PC-3 (cell line): ENCODE results near the gene ZNF557. TPM values are rescaled to one million over a fixed set of nuclear protein-coding genes. Genes with fewer than 3 reads are reported as not detected.

Experiments
- ATAC-seq: fragments of 200-7000 bp; cut with Tn5 transposase; 2 replicates; pipeline ENCODE4 v1.9.1; 2020; ENCODE audit warnings: mild to moderate bottlenecking, moderate library complexity
- BruUV-seq: library from RNA; stranded (reverse); fragments of 400-500 nt; replicated peaks from 2 replicates; lab custom pipeline; 2021; lab: Mats Ljungman, UMichigan
- CTCF ChIA-PET: fragments of 300-600 bp; sonication (Branson Sonifier 250); formaldehyde crosslinking; loops from one replicate; lab custom pipeline; 2022; ENCODE audit warnings: antibody characterized with exemption; lab: Charles Lee
- POLR2A ChIA-PET: fragments of 300-600 bp; sonication (Branson Sonifier 250); formaldehyde crosslinking; loops from one replicate; lab custom pipeline; 2022; ENCODE audit warnings: antibody characterized with exemption; ENCODE audit not compliant: unreplicated experiment; lab: Charles Lee
- DNase-seq: peaks from one replicate; pipeline ENCODE4 v3.0.0-alpha.2; 2015
- H2AFZ ChIP-seq: fragments of 300-600 bp; sonication (generic); 2 replicates; pipeline ENCODE4 v1.6.0; 2016; ENCODE audit warnings: antibody characterized with exemption, low read length
- H3F3A ChIP-seq: fragments of 300-600 bp; sonication (generic); one replicate; pipeline ENCODE4 v1.6.0; 2017; ENCODE audit warnings: antibody characterized with exemption, low read length, control low read depth, mild to moderate bottlenecking; ENCODE audit not compliant: unreplicated experiment
- H3K27ac ChIP-seq: fragments of 300-600 bp; sonication (generic); 2 replicates; pipeline ENCODE4 v1.5.1; 2016; ENCODE audit warnings: mild to moderate bottlenecking, low read length
- H3K27me3 ChIP-seq: fragments of 300-600 bp; sonication (generic); 2 replicates; pipeline ENCODE4 v1.6.1; 2016; ENCODE audit warnings: low read length, mixed read lengths
- H3K36me3 ChIP-seq: fragments of 300-600 bp; sonication (generic); 2 replicates; pipeline ENCODE4 v1.6.1; 2016; ENCODE audit warnings: low read depth, mixed run types, low read length, mixed read lengths
- H3K4me1 ChIP-seq: fragments of 300-600 bp; sonication (generic); 2 replicates; pipeline ENCODE4 v1.5.1; 2016; ENCODE audit warnings: low read length; ENCODE audit not compliant: insufficient read depth
- H3K4me2 ChIP-seq: fragments of 300-600 bp; sonication (generic); 2 replicates; pipeline ENCODE4 v1.6.0; 2016; ENCODE audit warnings: low read length
- H3K4me3 ChIP-seq: fragments of 300-600 bp; sonication (generic); 2 replicates; pipeline ENCODE4 v1.5.1; 2016; ENCODE audit warnings: mild to moderate bottlenecking, low read length, mixed read lengths
- H3K79me2 ChIP-seq: fragments of 300-600 bp; sonication (generic); 2 replicates; pipeline ENCODE4 v1.6.1; 2017; ENCODE audit warnings: low read length, mixed read lengths
- H3K9ac ChIP-seq: fragments of 300-600 bp; sonication (generic); 2 replicates; pipeline ENCODE4 v1.6.0; 2016; ENCODE audit warnings: mild to moderate bottlenecking, low read length
- H3K9me2 ChIP-seq: fragments of 300-600 bp; sonication (generic); replicated peaks from 2 replicates; pipeline ENCODE4 v1.6.1; 2016; ENCODE audit warnings: mixed run types, low read length, mixed read lengths
- H3K9me3 ChIP-seq: fragments of 300-600 bp; sonication (generic); 2 replicates; pipeline ENCODE4 v1.6.1; 2016; ENCODE audit warnings: low read length, mixed read lengths
- H4K20me1 ChIP-seq: fragments of 300-600 bp; sonication (generic); 2 replicates; pipeline ENCODE4 v1.6.1; 2016; ENCODE audit warnings: low read length, mixed read lengths
- CTCF ChIP-seq: fragments of 300-600 bp; sonication (generic); conservative IDR thresholded peaks from 2 replicates; pipeline ENCODE4 v1.5.1; 2017; ENCODE audit warnings: antibody characterized with exemption, low read depth, mild to moderate bottlenecking, low read length
- EZH2 ChIP-seq: fragments of 300-600 bp; sonication (generic); IDR thresholded peaks from one replicate; pipeline ENCODE4 v1.6.1; 2017; ENCODE audit warnings: antibody characterized with exemption, mild to moderate bottlenecking, low read length; ENCODE audit not compliant: unreplicated experiment
- EZH2phosphoT487 ChIP-seq: fragments of 300-600 bp; sonication (generic); IDR thresholded peaks from 2 replicates; pipeline ENCODE4 v1.6.1; 2018; ENCODE audit warnings: mild to moderate bottlenecking, antibody characterized with exemption, low read length, borderline replicate concordance
- intact Hi-C: fragments of 100-400 bp; cut with micrococcal nuclease; formaldehyde crosslinking; loops from 2 replicates; pipeline ENCODE4 v1.9.0; 2023
- total RNA-seq: library from RNA; depleted of rRNA; stranded (reverse); fragments of >200 nt; gene quantifications from 2 replicates; pipeline ENCODE4 v1.2.3, GENCODE V29; 2014

ZNF557 gene
- total RNA-seq, 1 experiment from 2014 or later = 13.7 TPM

DNA sequence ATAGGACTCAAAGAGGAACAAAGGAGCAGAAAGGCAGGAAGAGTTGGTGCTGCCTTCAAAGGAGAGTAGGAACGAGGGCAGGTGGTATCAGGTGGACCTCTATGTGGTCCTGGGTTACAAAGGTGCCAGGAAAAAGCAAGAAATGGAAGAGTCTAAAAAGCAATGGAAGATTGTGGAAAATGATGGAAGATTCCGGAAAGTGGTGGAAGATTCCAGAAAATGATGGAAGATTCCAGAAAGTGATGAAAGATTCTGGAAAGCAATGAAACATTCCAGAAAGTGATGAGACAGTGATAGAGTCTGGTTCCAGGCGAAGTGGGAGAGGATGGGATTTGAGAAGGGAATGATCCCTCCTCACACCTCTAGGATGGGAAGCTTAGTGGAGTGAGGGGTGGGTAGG is 55.3 kb downstream of the ZNF557 start:
- TF ChIP-seq EZH2 = no peak
- TF ChIP-seq CTCF = no peak
- TF ChIP-seq EZH2phosphoT487 = no peak
- H3K9me3 ChIP-seq = no peaks in the 10 kb centered on the region
- no peaks in the 10 kb centered on the region for H3K27me3 ChIP-seq
- H3F3A ChIP-seq = no peaks in the 10 kb centered on the region
- H3K36me3 ChIP-seq = peaks cover 24% of the 10 kb centered on the region
- ChIA-PET CTCF (no interaction called here), POLR2A (no interaction called here)
- ATAC-seq (no peak), DNase-seq (no peak)
- no peak overlapping the region for H3K27ac ChIP-seq
- BruUV-seq = no TSS peak
- no peak overlapping the region for H3K4me2 ChIP-seq
- no peaks in the 10 kb centered on the region for H3K79me2 ChIP-seq
- H4K20me1 ChIP-seq = no peaks in the 10 kb centered on the region
- intact Hi-C loops = no loop called here
- no peak overlapping the region for H3K4me3 ChIP-seq
- H2AFZ ChIP-seq = no peak overlapping the region
- no peaks in the 10 kb centered on the region for H3K9me2 ChIP-seq
- H3K9ac ChIP-seq = no peak overlapping the region
- H3K4me1 ChIP-seq = no peaks in the 10 kb centered on the region

DNA sequence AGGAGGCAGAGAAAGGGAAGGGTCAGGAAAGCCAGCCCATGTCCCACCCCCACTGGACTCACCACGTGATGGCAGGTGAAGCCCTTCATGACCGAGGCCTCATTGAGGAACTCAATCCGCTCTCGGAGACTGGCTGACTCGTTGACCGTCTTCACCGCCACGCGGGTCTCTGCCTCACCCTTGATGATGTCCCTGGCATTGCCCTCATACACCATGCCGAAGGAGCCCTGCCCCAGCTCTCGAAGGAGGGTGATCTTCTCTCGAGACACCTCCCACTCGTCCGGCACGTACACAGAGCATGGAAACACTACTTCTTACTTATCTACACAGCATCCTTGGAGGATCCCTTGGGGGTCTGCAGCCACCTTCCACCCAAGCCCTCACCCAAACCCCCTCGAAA is 55.7 kb downstream of the ZNF557 start:
- Histone ChIP-seq H3K27me3 (no peaks in the 10 kb centered on the region), H2AFZ (no peak overlapping the region), H3K79me2 (no peaks in the 10 kb centered on the region), H3F3A (no peaks in the 10 kb centered on the region), H3K27ac (no peak overlapping the region), H3K4me2 (no peak overlapping the region), H3K4me3 (no peak overlapping the region), H3K4me1 (no peaks in the 10 kb centered on the region), H3K9me2 (no peaks in the 10 kb centered on the region), H4K20me1 (no peaks in the 10 kb centered on the region), H3K36me3 (peaks cover 24% of the 10 kb centered on the region), H3K9ac (no peak overlapping the region), H3K9me3 (no peaks in the 10 kb centered on the region)
- TF ChIP-seq EZH2 (no peak), EZH2phosphoT487 (no peak), CTCF (no peak)
- POLR2A ChIA-PET = no interaction called here
- ATAC-seq (no peak), DNase-seq (no peak)
- BruUV-seq = no TSS peak
- intact Hi-C loops = no loop called here
- CTCF ChIA-PET = no interaction called here

GRCh38 chr19:7126132-7126531 is 56.6 kb downstream of the ZNF557 start:
- no TSS peak for BruUV-seq
- H3K27ac ChIP-seq = no peak overlapping the region
- H3F3A ChIP-seq = no peaks in the 10 kb centered on the region
- no peak for DNase-seq
- no peaks in the 10 kb centered on the region for H3K79me2 ChIP-seq
- H3K36me3 ChIP-seq = peaks cover 24% of the 10 kb centered on the region
- H3K4me1 ChIP-seq = no peaks in the 10 kb centered on the region
- H3K4me2 ChIP-seq = no peak overlapping the region
- ChIA-PET CTCF (no interaction called here), POLR2A (no interaction called here)
- no peaks in the 10 kb centered on the region for H4K20me1 ChIP-seq
- intact Hi-C loops = no loop called here
- ATAC-seq = no peak
- H3K9me2 ChIP-seq = no peaks in the 10 kb centered on the region
- no peak overlapping the region for H2AFZ ChIP-seq
- H3K27me3 ChIP-seq = no peaks in the 10 kb centered on the region
- TF ChIP-seq EZH2 (no peak), CTCF (no peak), EZH2phosphoT487 (no peak)
- H3K4me3 ChIP-seq = no peak overlapping the region
- H3K9me3 ChIP-seq = no peaks in the 10 kb centered on the region
- no peak overlapping the region for H3K9ac ChIP-seq
